Prostate gland (tissue), 2 donors: ENCODE data around the gene TRMT61B.

Source experiments
- POLR2A ChIP-seq: fragments of 450-650 bp; IDR thresholded peaks from one replicate; pipeline ENCODE4 v1.6.1; 2016; ENCODE audit warnings: antibody characterized with exemption, mild to moderate bottlenecking
- TF ChIP-seq, protein P1 (sequence below), 4 experiments: fragments of 200-600 bp in 2 of 4; fragments of 450-650 bp in 2 of 4; sonication (generic) in 2 of 4; IDR thresholded peaks; 1 replicate in 3 of 4; 2 replicates in 1 of 4; pipeline ENCODE4 v1.5.1; 2016 to 2019; ENCODE audit warnings: antibody characterized with exemption in 4 of 4, mild to moderate bottlenecking in 2 of 4, moderate library complexity in 2 of 4

DNA sequence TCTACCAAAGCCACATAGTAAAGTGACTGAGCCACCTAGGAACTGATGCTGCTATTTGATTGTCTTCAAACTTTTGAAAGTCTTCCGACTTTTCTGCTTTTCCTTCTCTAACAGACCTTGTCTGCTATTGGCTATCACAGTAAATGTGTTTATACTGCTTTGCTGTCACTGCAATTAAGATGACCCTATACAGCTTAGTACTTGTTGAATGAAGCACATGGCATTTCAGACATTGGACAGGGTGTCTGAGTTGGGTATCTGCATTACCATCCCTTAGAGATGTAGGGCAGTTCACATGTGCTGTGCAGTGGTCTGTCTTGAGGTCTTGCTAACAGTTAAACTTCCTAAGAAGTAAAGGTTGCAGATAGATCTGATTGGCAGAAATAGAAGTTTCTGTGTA is 27.9 kb upstream of the TRMT61B start:
- TF ChIP-seq POLR2A: no peak
- TF ChIP-seq, protein P1, sequence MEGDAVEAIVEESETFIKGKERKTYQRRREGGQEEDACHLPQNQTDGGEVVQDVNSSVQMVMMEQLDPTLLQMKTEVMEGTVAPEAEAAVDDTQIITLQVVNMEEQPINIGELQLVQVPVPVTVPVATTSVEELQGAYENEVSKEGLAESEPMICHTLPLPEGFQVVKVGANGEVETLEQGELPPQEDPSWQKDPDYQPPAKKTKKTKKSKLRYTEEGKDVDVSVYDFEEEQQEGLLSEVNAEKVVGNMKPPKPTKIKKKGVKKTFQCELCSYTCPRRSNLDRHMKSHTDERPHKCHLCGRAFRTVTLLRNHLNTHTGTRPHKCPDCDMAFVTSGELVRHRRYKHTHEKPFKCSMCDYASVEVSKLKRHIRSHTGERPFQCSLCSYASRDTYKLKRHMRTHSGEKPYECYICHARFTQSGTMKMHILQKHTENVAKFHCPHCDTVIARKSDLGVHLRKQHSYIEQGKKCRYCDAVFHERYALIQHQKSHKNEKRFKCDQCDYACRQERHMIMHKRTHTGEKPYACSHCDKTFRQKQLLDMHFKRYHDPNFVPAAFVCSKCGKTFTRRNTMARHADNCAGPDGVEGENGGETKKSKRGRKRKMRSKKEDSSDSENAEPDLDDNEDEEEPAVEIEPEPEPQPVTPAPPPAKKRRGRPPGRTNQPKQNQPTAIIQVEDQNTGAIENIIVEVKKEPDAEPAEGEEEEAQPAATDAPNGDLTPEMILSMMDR (IDR thresholded peaks at IDR 0.05): no peak
